HL-60 (cell line): ENCODE results near the gene UBIAD1.

Experiments used
- DNase-seq, 2 experiments: peaks; one replicate each; pipeline ENCODE4 v3.0.0-alpha.2; 2010 to 2020; ENCODE audit warnings: low read depth in 1 of 2, low spot score in 1 of 2
- H3K27ac ChIP-seq: fragments of 250-450 bp; sonication (Bioruptor Pico); replicated peaks from 2 replicates; pipeline ENCODE4 v1.5.1; 2020; ENCODE audit warnings: mild to moderate bottlenecking, moderate library complexity
- H3K27me3 ChIP-seq: fragments of 250-450 bp; sonication (Bioruptor Pico); 2 replicates; pipeline ENCODE4 v1.5.1; 2021; ENCODE audit warnings: mild to moderate bottlenecking, moderate library complexity; ENCODE audit not compliant: insufficient read depth, poor library complexity, severe bottlenecking
- H3K4me3 ChIP-seq: replicated peaks from 2 replicates; pipeline ENCODE4 v1.5.1; 2011; ENCODE audit warnings: mild to moderate bottlenecking, control low read depth, low read length; ENCODE audit not compliant: insufficient read depth
- CTCF ChIP-seq: IDR thresholded peaks from one replicate; pipeline ENCODE4 v1.5.1; 2011; ENCODE audit warnings: low read length, control low read depth, inconsistent platforms; ENCODE audit not compliant: insufficient read depth
- GABPA ChIP-seq: IDR thresholded peaks from 2 replicates; pipeline ENCODE4 v1.6.1; 2012; ENCODE audit warnings: low read depth
- POLR2AphosphoS5 ChIP-seq: IDR thresholded peaks from 2 replicates; pipeline ENCODE4 v1.6.1; 2012; ENCODE audit warnings: low read depth
- REST ChIP-seq: IDR thresholded peaks from 2 replicates; pipeline ENCODE4 v1.6.1; 2012; ENCODE audit warnings: low read depth; ENCODE audit not compliant: insufficient replicate concordance
- SPI1 ChIP-seq: IDR thresholded peaks from 2 replicates; pipeline ENCODE4 v1.6.1; 2012; ENCODE audit warnings: low read depth, mild to moderate bottlenecking, borderline replicate concordance

The UBIAD1 gene

GRCh38 chr1:11331945-11332546, 59.0 kb downstream of the UBIAD1 start:
- no peak overlapping the region for H3K4me3 ChIP-seq
- H3K27me3 ChIP-seq = peaks cover 5% of the 10 kb centered on the region
- DNase-seq = no peak
- no peak overlapping the region for H3K27ac ChIP-seq
- no peak for TF ChIP-seq POLR2AphosphoS5
- no peak for TF ChIP-seq CTCF

- DNase-seq = no peak
- Histone ChIP-seq H3K4me3 (no peak overlapping the region), H3K27ac (no peak overlapping the region), H3K27me3 (peaks cover 5% of the 10 kb centered on the region)
- TF ChIP-seq GABPA = no peak
- TF ChIP-seq REST = no peak
- no peak for TF ChIP-seq SPI1
- TF ChIP-seq POLR2AphosphoS5 = no peak
- TF ChIP-seq CTCF = no peak
Observed at GRCh38 chr1:11333631-11334030, 60.6 kb downstream of the UBIAD1 start.

GRCh38 chr1:11334261-11334804, 61.3 kb downstream of the UBIAD1 start:
- TF ChIP-seq POLR2AphosphoS5 = no peak
- no peak for TF ChIP-seq GABPA
- no peak for TF ChIP-seq REST
- TF ChIP-seq CTCF = no peak
- no peak for TF ChIP-seq SPI1
- peaks cover 5% of the 10 kb centered on the region for H3K27me3 ChIP-seq
- no peak for DNase-seq
- H3K27ac ChIP-seq = no peak overlapping the region
- no peak overlapping the region for H3K4me3 ChIP-seq

GRCh38 chr1:11334821-11335220, 61.8 kb downstream of the UBIAD1 start:
- DNase-seq = no peak
- no peak overlapping the region for H3K27ac ChIP-seq
- TF ChIP-seq SPI1 = no peak
- TF ChIP-seq CTCF = no peak
- TF ChIP-seq POLR2AphosphoS5 = no peak
- TF ChIP-seq REST = no peak
- no peak for TF ChIP-seq GABPA
- H3K27me3 ChIP-seq = peaks cover 7% of the 10 kb centered on the region
- H3K4me3 ChIP-seq = no peak overlapping the region
